ENCODE data around the gene GPR34.

Gene GPR34

DNA sequence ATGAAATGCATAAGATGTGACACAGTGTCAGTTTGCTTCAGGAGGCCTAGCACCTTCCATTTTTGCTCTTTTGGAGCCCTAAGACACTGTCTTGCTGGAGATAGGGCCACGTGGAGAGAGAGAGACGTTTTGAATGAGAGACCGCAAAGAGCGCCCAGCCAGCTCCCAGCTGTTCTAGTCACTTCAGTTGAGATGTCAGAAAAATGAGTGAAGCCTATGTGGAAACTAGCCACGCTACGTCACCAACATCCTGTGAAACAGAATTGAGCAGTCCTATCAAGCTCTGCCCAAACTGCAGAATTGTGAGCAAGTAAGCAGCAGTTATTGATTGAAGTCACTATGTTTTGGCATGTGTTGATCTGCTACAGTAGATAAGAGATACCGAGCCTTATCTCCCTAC, 48.3 kb downstream of the GPR34 start:
- DNase-seq (ENCODE audit: low read depth): no peak

DNA sequence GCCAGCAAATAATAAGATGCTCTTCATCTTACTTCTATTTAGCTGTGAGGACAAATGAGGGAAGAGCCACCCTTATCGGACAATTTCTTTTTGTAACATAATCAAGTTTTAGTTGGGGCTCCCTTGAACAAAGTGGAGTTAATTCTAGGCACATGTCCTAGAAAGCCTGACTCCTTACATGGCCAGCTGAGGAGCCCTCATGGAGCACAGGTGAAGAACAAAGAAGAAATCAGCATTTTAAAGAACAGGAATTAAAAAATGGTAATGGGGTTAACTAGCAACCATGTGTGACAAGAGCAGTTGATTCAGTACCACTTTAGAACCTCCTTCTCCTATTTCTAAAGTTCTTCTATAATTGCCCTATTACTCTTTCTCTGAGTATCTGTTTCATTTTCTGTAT, 51.1 kb downstream of the GPR34 start:
- no peak for DNase-seq (ENCODE audit: low read depth)

Measured in HS-5 (cell line).